Erythroblast (primary cell): ENCODE results near the gene SH3D19.

Experiments
- GATA1 ChIP-seq: IDR thresholded peaks from 2 replicates; pipeline ENCODE4 v1.6.1; 2011; ENCODE audit warnings: low read depth, mild to moderate bottlenecking, control low read depth, low read length, moderate library complexity
- POLR2A ChIP-seq: IDR thresholded peaks from 2 replicates; pipeline ENCODE4 v1.6.1; 2011; ENCODE audit warnings: mild to moderate bottlenecking, low read length

DNA sequence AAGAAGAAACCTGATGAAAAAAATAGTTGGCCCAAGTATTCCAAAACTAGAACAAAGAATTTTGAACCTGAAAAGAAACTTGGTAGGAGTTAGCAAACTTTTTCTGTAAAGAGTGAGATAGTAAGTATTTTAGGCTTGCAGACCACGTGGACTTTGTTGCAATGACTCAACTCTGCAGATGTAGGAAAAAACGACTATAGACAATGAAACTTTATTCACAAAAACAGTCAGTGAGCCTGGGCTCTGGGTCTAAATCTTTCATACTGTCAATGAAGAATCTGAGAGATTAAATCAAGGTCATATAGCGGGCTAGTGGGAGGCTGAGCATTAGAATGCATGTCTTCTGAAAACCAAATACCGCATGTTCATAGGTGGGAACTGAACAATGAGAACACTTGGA is 23.0 kb downstream of the SH3D19 start:
- TF ChIP-seq POLR2A (no peak), GATA1 (no peak)
